ENCODE results near the gene DEDD2. TPM values are rescaled to one million over a fixed set of nuclear protein-coding genes. Genes with fewer than 3 reads are reported as not detected.

The DEDD2 gene
- total RNA-seq, 6 donors from 2014 or later: 38.6 to 154 (median 51.2) TPM

DNA sequence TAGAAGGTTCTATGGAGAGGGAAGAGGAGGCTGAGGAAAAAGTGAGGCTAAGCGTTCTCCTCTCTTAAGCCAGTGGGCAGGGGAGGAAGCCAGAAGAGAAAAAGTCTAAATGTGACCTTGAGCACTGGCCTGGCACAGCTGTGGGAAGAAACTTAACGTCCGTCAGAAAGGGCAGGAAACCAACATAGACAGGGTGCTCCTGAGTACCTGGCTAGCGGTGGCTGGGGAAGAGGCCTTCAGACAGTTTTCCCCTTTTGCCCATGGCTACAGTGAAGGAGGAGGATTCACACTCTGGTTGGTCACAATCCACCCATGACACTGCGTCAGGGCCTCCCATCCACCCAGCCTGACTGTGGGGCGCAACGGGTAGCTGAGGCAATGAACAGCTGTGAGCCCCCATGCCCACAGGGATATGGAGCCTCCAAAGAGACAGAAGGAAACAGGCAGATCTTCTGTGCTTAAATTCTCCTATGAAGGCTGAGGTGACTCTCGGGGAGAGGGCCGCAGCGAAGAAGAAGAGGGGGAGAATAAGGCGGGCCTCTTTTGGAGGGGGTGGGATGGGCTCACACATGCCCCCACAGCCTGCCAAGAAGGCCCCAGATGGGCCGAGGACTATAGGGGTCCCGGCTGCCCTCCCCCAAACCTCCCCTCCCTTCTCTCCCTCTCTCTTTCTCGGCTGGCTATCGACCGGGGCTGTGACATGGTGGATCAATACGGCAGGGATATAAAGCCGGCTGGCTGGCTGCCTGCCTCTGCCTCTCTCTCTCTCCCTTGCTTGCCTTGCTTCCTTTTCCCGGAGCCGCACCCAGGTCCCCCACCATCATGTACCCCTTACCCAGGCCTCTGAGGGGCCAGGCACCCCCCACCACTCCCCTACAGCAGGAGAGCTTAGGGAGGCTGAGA, 65.4 kb downstream of the DEDD2 start:
- H3K36me3 ChIP-seq: no peaks in the 10 kb centered on the region
- 64 to 71% methylated on average over 19 to 20 of the region's 20 CpGs for WGBS, 2 donors
- H3K9me3 ChIP-seq: no peaks in the 10 kb centered on the region
- no peak for DNase-seq
- no peak overlapping the region for H3K27ac ChIP-seq
- TF ChIP-seq POLR2AphosphoS5 (IDR thresholded peaks at IDR 0.05): no peak
- TF ChIP-seq POLR2A (IDR thresholded peaks at IDR 0.05): no peak
- TF ChIP-seq EP300 (IDR thresholded peaks at IDR 0.05): no peak
- TF ChIP-seq, protein P1, sequence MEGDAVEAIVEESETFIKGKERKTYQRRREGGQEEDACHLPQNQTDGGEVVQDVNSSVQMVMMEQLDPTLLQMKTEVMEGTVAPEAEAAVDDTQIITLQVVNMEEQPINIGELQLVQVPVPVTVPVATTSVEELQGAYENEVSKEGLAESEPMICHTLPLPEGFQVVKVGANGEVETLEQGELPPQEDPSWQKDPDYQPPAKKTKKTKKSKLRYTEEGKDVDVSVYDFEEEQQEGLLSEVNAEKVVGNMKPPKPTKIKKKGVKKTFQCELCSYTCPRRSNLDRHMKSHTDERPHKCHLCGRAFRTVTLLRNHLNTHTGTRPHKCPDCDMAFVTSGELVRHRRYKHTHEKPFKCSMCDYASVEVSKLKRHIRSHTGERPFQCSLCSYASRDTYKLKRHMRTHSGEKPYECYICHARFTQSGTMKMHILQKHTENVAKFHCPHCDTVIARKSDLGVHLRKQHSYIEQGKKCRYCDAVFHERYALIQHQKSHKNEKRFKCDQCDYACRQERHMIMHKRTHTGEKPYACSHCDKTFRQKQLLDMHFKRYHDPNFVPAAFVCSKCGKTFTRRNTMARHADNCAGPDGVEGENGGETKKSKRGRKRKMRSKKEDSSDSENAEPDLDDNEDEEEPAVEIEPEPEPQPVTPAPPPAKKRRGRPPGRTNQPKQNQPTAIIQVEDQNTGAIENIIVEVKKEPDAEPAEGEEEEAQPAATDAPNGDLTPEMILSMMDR (IDR thresholded peaks at IDR 0.05): no peak
- H3K27me3 ChIP-seq: peaks cover 0 to 9% (median 4%) of the 10 kb centered on the region in 4 donors
- no peak overlapping the region for H3K4me3 ChIP-seq
- no peaks in the 10 kb centered on the region for H3K4me1 ChIP-seq
- no peak for ATAC-seq (ENCODE audit: low FRiP score in 2 of 2)

DNA sequence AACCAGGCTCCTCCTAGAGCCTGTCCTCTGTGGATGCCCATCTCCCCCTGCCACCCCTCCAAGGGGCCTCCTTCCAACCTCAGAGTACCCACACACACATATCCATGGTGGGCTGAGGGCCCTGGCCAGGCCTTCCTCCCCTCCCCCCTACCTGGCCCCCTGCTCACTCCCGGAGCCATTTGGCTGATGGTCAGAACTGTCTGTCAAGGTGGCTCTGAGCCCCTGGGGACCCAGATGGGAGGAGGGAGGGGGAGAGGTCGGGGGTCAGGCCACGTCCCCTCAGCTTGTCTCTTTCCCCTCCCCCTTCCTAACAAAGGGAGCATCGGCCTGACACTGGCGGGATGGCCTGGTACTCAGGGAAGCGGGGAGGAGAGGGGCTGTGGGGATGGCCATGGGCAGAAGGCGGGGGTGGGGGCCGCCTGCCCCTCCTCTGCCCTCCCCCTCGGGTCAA, 66.5 kb downstream of the DEDD2 start:
- WGBS, 2 donors: 14 to 24% methylated on average over 2 to 9 of the region's 9 CpGs
- TF ChIP-seq EP300 (IDR thresholded peaks at IDR 0.05): no peak
- TF ChIP-seq POLR2AphosphoS5 (IDR thresholded peaks at IDR 0.05): no peak
- TF ChIP-seq POLR2A (IDR thresholded peaks at IDR 0.05): no peak
- TF ChIP-seq, protein P1 (IDR thresholded peaks at IDR 0.05): no peak
- H3K4me1 ChIP-seq: no peaks in the 10 kb centered on the region
- H3K36me3 ChIP-seq: no peaks in the 10 kb centered on the region
- no peak overlapping the region for H3K27ac ChIP-seq
- no peak for DNase-seq
- ATAC-seq (ENCODE audit: low FRiP score in 2 of 2): no peak
- H3K4me3 ChIP-seq: no peak overlapping the region
- no peaks in the 10 kb centered on the region for H3K9me3 ChIP-seq
- H3K27me3 ChIP-seq: peaks cover 0 to 9% (median 4%) of the 10 kb centered on the region in 4 donors

DNA sequence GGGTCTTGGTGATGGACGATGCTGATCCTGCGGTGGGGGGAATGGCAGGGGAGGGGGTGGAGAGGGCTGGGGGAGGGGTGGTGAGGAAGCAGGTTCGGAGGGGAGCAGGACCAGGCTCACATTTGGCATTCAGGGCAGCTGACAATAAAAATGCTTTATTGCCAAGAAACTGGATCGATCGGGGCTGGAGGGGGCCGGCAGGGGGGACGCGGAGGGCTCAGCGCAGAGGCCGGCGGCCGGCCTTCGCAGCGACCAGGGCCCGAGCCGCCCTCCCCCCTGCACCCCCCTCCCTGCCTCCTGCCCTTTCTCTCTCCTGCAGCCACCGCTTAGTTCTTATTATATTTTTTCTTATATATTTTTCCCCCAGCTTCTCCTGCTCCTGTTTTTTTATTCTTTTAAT, 67.1 kb downstream of the DEDD2 start:
- H3K36me3 ChIP-seq: no peaks in the 10 kb centered on the region
- H3K27me3 ChIP-seq: peaks cover 0 to 9% (median 4%) of the 10 kb centered on the region in 4 donors
- DNase-seq (no peak), ATAC-seq (ENCODE audit: low FRiP score in 2 of 2) (no peak)
- H3K4me3 ChIP-seq: no peak overlapping the region
- 12 to 31% methylated on average over 16 of the region's 17 CpGs for WGBS, 2 donors
- TF ChIP-seq, protein P1 (IDR thresholded peaks at IDR 0.05): no peak
- TF ChIP-seq POLR2A (IDR thresholded peaks at IDR 0.05) (no peak), EP300 (IDR thresholded peaks at IDR 0.05) (no peak), POLR2AphosphoS5 (IDR thresholded peaks at IDR 0.05) (no peak)
- no peaks in the 10 kb centered on the region for H3K4me1 ChIP-seq
- no peak overlapping the region for H3K27ac ChIP-seq
- no peaks in the 10 kb centered on the region for H3K9me3 ChIP-seq

GRCh38 chr19:42149447-42150202, 67.9 kb downstream of the DEDD2 start:
- Histone ChIP-seq H3K36me3 (no peaks in the 10 kb centered on the region), H3K27ac (no peak overlapping the region), H3K27me3 (peaks cover 0 to 9% (median 4%) of the 10 kb centered on the region in 4 donors), H3K4me3 (no peak overlapping the region), H3K4me1 (no peaks in the 10 kb centered on the region), H3K9me3 (no peaks in the 10 kb centered on the region)
- no peak for ATAC-seq (ENCODE audit: low FRiP score in 2 of 2)
- 42 to 51% methylated on average over 4 to 5 of the region's 5 CpGs for WGBS, 2 donors
- no peak for DNase-seq
- no peak for TF ChIP-seq POLR2A (IDR thresholded peaks at IDR 0.05)
- no peak for TF ChIP-seq EP300 (IDR thresholded peaks at IDR 0.05)
- TF ChIP-seq POLR2AphosphoS5 (IDR thresholded peaks at IDR 0.05): no peak
- TF ChIP-seq, protein P1 (IDR thresholded peaks at IDR 0.05): no peak

Other genes with a start within 250 kb of the DEDD2 start
- gene ATP1A3, start 223.4 kb downstream of the DEDD2 start, total RNA-seq: under 1 TPM in 4 of 6 donors, not detected in 2; under 0.01 to 0.51 (median 0.15) TPM
- 1 to 10 TPM in 2 of 6 donors, under 1 TPM in 3, not detected in 1; 0.15 to 2.7 (median 0.54) TPM for gene GRIK5, start 147.5 kb downstream of the DEDD2 start, total RNA-seq
- gene ZNF574, start 141.5 kb downstream of the DEDD2 start, total RNA-seq: 10 to 100 TPM in 4 of 6 donors, 1 to 10 TPM in 2; 9.2 to 26.4 (median 13.3) TPM
- gene POU2F2, start 85.2 kb downstream of the DEDD2 start, total RNA-seq: 10 to 100 TPM in 1 of 6 donors, 1 to 10 TPM in 5; 1.3 to 12.0 (median 5.0) TPM
- 10 to 100 TPM in 4 of 6 donors, 1 to 10 TPM in 2; 7.9 to 13.8 (median 11.4) TPM for gene ZNF526, start 2.6 kb upstream of the DEDD2 start, total RNA-seq
- gene GSK3A, start 24.9 kb upstream of the DEDD2 start, total RNA-seq: 10 to 100 TPM; 33.2 to 46.9 (median 39.1) TPM
- gene ERF, start 37.5 kb upstream of the DEDD2 start, total RNA-seq: 10 to 100 TPM; 13.6 to 59.4 (median 32.5) TPM
- 100 to 1,000 TPM in 1 of 6 donors, 10 to 100 TPM in 5; 52.6 to 170 (median 77.7) TPM for gene CIC, start 51.6 kb upstream of the DEDD2 start, total RNA-seq
- 1 to 10 TPM in 1 of 6 donors, under 1 TPM in 2, not detected in 3; 0.40 to 1.4 (median 0.61) TPM for gene PRR19, start 84.5 kb upstream of the DEDD2 start, total RNA-seq
- 10 to 100 TPM; 13.6 to 21.2 (median 18.8) TPM for gene PAFAH1B3, start 84.9 kb upstream of the DEDD2 start, total RNA-seq
- under 1 TPM in 3 of 6 donors, not detected in 3; 0.34 to 0.79 (median 0.49) TPM for gene TMEM145, start 95.6 kb upstream of the DEDD2 start, total RNA-seq
- gene MEGF8, start 108.0 kb upstream of the DEDD2 start, total RNA-seq: 10 to 100 TPM; 13.7 to 30.7 (median 17.8) TPM
- 10 to 100 TPM in 1 of 6 donors, under 1 TPM in 2, not detected in 3; 0.46 to 32.5 (median 0.94) TPM for gene CNFN, start 172.6 kb upstream of the DEDD2 start, total RNA-seq
- 1 to 10 TPM; 1.3 to 6.2 (median 4.2) TPM for gene LIPE, start 209.7 kb upstream of the DEDD2 start, total RNA-seq
- 100 to 1,000 TPM in 3 of 6 donors, 10 to 100 TPM in 3; 31.4 to 155 (median 92.3) TPM for gene CXCL17, start 225.3 kb upstream of the DEDD2 start, total RNA-seq

Data from upper lobe of left lung (tissue), 6 donors.